ENCODE measurements around the gene PTPRK. TPM values are rescaled to one million over a fixed set of nuclear protein-coding genes. Genes with fewer than 3 reads are reported as not detected.
A peak's percentile ranks its signal among the peaks of the same experiment; 100 is the strongest.

Gene PTPRK
- total and polyA plus RNA-seq, 2 of the 13 experiments (the other 11 are each of a cell fraction or from before 2014, with no cell fraction given) = 43.6 to 98.3 TPM

- no peak for TF ChIP-seq NFAT5 (CRISPR knock-in tag; IDR thresholded peaks at IDR 0.05)
- TF ChIP-seq NFATC3 (CRISPR knock-in tag; IDR thresholded peaks at IDR 0.05) = no peak
- no peak for TF ChIP-seq FOXO1 (CRISPR knock-in tag; IDR thresholded peaks at IDR 0.05)
- TF ChIP-seq ZFP36L2 (CRISPR knock-in tag; IDR thresholded peaks at IDR 0.05) = no peak
- TF ChIP-seq HNF4A (CRISPR knock-in tag; IDR thresholded peaks at IDR 0.05) = peak; percentile 59
- peak; percentile 45; the same call in 1 of the 2 replicates for TF ChIP-seq PAXIP1 (CRISPR knock-in tag; conservative IDR thresholded peaks at IDR 0.05)
These were observed 243.0 kb downstream of the PTPRK start (continued) for GRCh38 chr6:128277379-128277778.

Data from HepG2 (cell line).